K562 (cell line): ENCODE data around the gene HMGN5. TPM values are rescaled to one million over a fixed set of nuclear protein-coding genes. Genes with fewer than 3 reads are reported as not detected.

ENCODE experiments used
- ATAC-seq: fragments of 200-7000 bp; cut with Tn5 transposase; 3 replicates; pipeline ENCODE4 v1.9.1; 2020; ENCODE audit warnings: moderate library complexity
- BruUV-seq: library from RNA; stranded (reverse); fragments of 400-500 nt; replicated peaks from 2 replicates; lab custom pipeline; 2021; lab: Mats Ljungman, UMichigan
- CTCF ChIA-PET: fragments of 300-600 bp; formaldehyde crosslinking; extraction: SDS; loops from one replicate; lab custom pipeline; 2021; ENCODE audit warnings: low intra/inter-chr PET ratio; lab: Yijun Ruan, JAX
- POLR2A ChIA-PET: fragments of 300-600, 350-650 bp; sonication (Branson Sonifier 250); formaldehyde crosslinking; extraction: SDS; loops from one replicate; lab custom pipeline; 2021; ENCODE audit warnings: antibody characterized with exemption, inconsistent platforms; lab: Yijun Ruan, JAX
- DNase-seq, 4 experiments: peaks; one replicate each; pipeline versions ENCODE4 v3.0.0 to v3.0.0-alpha.2; 2011 to 2018; ENCODE audit warnings: low spot score in 3 of 4, mixed read lengths in 3 of 4; ENCODE audit errors: extremely low read depth in 1 of 4
- FAIRE-seq: peaks from 2 replicates; lab custom pipeline; 2011; peaks lifted over from hg19 to GRCh38; lab: Jason Lieb, UNC
- H2AFZ ChIP-seq: 2 replicates; pipeline ENCODE4 v1.6.0; 2011; ENCODE audit warnings: low read depth, low read length, control low read depth, inconsistent platforms
- H3K27ac ChIP-seq: fragments of 200-600 bp; 3 replicates; pipeline ENCODE4 v1.8.0; 2011; ENCODE audit warnings: low read depth, mild to moderate bottlenecking, control low read depth, inconsistent platforms, low read length, moderate library complexity, mixed read lengths; ENCODE audit errors: extremely low read depth
- H3K27me3 ChIP-seq, 2 experiments: fragments of 300-600 bp in 1 of 2; 2 replicates in 1 of 2; 3 replicates in 1 of 2; pipeline versions ENCODE4 v1.6.0 to v1.8.0; 2011; ENCODE audit warnings: inconsistent platforms in 2 of 2, low read length in 2 of 2, mild to moderate bottlenecking in 1 of 2, mixed read lengths in 1 of 2, moderate library complexity in 1 of 2; ENCODE audit not compliant: control insufficient read depth in 2 of 2, insufficient read depth in 2 of 2
- H3K36me3 ChIP-seq: fragments of 300-600 bp; 3 replicates; pipeline ENCODE4 v1.8.0; 2011; ENCODE audit warnings: mild to moderate bottlenecking, low read length, inconsistent platforms; ENCODE audit not compliant: control insufficient read depth, insufficient read depth
- H3K4me1 ChIP-seq, 2 experiments: fragments of 200-600 bp in 1 of 2; replicated peaks in 1 of 2; 2 replicates in 1 of 2; 3 replicates in 1 of 2; pipeline versions ENCODE4 v1.5.1 to v1.8.0; 2011; ENCODE audit warnings: inconsistent platforms in 2 of 2, low read length in 2 of 2, mild to moderate bottlenecking in 1 of 2, mixed read lengths in 1 of 2, moderate library complexity in 1 of 2; ENCODE audit not compliant: control insufficient read depth in 2 of 2, insufficient read depth in 2 of 2
- H3K4me2 ChIP-seq: 2 replicates; pipeline ENCODE4 v1.6.1; 2011; ENCODE audit warnings: low read length, control low read depth, inconsistent platforms, mixed read lengths; ENCODE audit not compliant: insufficient read depth
- H3K4me3 ChIP-seq: fragments of 200-600 bp; sonication (generic), shearing (Covaris generic); 2 replicates; pipeline ENCODE4 v1.5.1; 2016; ENCODE audit warnings: control low read depth, inconsistent platforms
- H3K79me2 ChIP-seq: fragments of 200-600 bp; 3 replicates; pipeline ENCODE4 v1.8.0; 2011; ENCODE audit warnings: low read length, inconsistent platforms; ENCODE audit not compliant: control insufficient read depth, insufficient read depth
- H3K9ac ChIP-seq, 2 experiments: 2 replicates each; pipeline versions ENCODE4 v1.6.0 to v1.6.1; 2011; ENCODE audit warnings: low read depth in 2 of 2, low read length in 2 of 2, control low read depth in 1 of 2, inconsistent platforms in 1 of 2, mild to moderate bottlenecking in 1 of 2, mixed read lengths in 1 of 2; ENCODE audit not compliant: insufficient read depth in 1 of 2
- H3K9me1 ChIP-seq: one replicate; pipeline ENCODE4 v1.6.0; 2011; ENCODE audit warnings: inconsistent platforms, mild to moderate bottlenecking, low read length, moderate library complexity; ENCODE audit not compliant: control insufficient read depth, insufficient read depth
- H3K9me3 ChIP-seq: replicated peaks from 2 replicates; pipeline ENCODE4 v1.5.1; 2011; ENCODE audit warnings: low read depth, low read length, inconsistent platforms; ENCODE audit not compliant: control insufficient read depth, insufficient read depth
- H4K20me1 ChIP-seq: replicated peaks from 2 replicates; pipeline ENCODE4 v1.6.1; 2011; ENCODE audit warnings: low read length, inconsistent platforms, mixed read lengths; ENCODE audit not compliant: control insufficient read depth, insufficient read depth
- ADNP ChIP-seq: fragments of 200-800 bp; sonication (Bioruptor generic); IDR thresholded peaks from 2 replicates; pipeline ENCODE4 v1.6.1; 2016; ENCODE audit warnings: missing genetic modification characterization, missing compliant biosample characterization
- ARID2 ChIP-seq: fragments of 450-650 bp; IDR thresholded peaks from 2 replicates; pipeline ENCODE4 v1.6.1; 2017; ENCODE audit warnings: antibody characterized with exemption, mild to moderate bottlenecking
- ATF6 ChIP-seq: sonication (generic); formaldehyde crosslinking; IDR thresholded peaks from 2 replicates; pipeline ENCODE4 v1.4.0; 2020; ENCODE audit warnings: mild to moderate bottlenecking, missing genetic modification reagents
- CHAMP1 ChIP-seq: fragments of 450-650 bp; IDR thresholded peaks from 2 replicates; pipeline ENCODE4 v1.6.1; 2016; ENCODE audit warnings: mild to moderate bottlenecking
- HCFC1 ChIP-seq: IDR thresholded peaks from 2 replicates; pipeline ENCODE4 v1.6.1; 2012; ENCODE audit warnings: low read depth, low read length, improper control_type of control experiment
- KDM1A ChIP-seq, 2 experiments: fragments of 450-650 bp; IDR thresholded peaks; 2 replicates each; pipeline ENCODE4 v1.6.1; 2016; ENCODE audit warnings: mild to moderate bottlenecking in 2 of 2
- KDM2B ChIP-seq: fragments of 250-450 bp; sonication (Bioruptor Pico); IDR thresholded peaks from 2 replicates; pipeline ENCODE4 v1.8.0; 2021; ENCODE audit warnings: mild to moderate bottlenecking, moderate library complexity
- KDM4B ChIP-seq, 2 experiments: fragments of 450-650 bp in 1 of 2; sonication (generic) in 1 of 2; IDR thresholded peaks; 2 replicates each; pipeline ENCODE4 v1.6.1; 2016 to 2017; ENCODE audit warnings: borderline replicate concordance in 2 of 2, antibody characterized with exemption in 1 of 2, low read depth in 1 of 2, mild to moderate bottlenecking in 1 of 2
- LARP7 ChIP-seq: fragments of 450-650 bp; IDR thresholded peaks from 2 replicates; pipeline ENCODE4 v1.6.1; 2016
- RBFOX2 ChIP-seq: fragments of 200-400 bp; formaldehyde crosslinking; IDR thresholded peaks from 2 replicates; pipeline ENCODE4 v1.6.1; 2017; ENCODE audit warnings: low read depth, mild to moderate bottlenecking, low read length, moderate library complexity
- SREBF2 ChIP-seq: sonication (generic); formaldehyde crosslinking; IDR thresholded peaks from 2 replicates; pipeline ENCODE4 v1.4.0; 2020; ENCODE audit warnings: mild to moderate bottlenecking, missing genetic modification reagents
- THAP12 ChIP-seq: fragments of 250-450 bp; sonication (Bioruptor Pico); IDR thresholded peaks from 2 replicates; pipeline ENCODE4 v1.9.0; 2021; ENCODE audit warnings: mild to moderate bottlenecking, inconsistent platforms
- USF1 ChIP-seq: sonication (generic); formaldehyde crosslinking; IDR thresholded peaks from 2 replicates; pipeline ENCODE4 v1.9.0; 2022; ENCODE audit warnings: mild to moderate bottlenecking, missing genetic modification reagents
- USF2 ChIP-seq: sonication (generic); formaldehyde crosslinking; IDR thresholded peaks from 2 replicates; pipeline ENCODE4 v1.5.0; 2020; ENCODE audit warnings: missing genetic modification reagents
- ZNF444 ChIP-seq: fragments of 250-450 bp; sonication (Bioruptor Pico); IDR thresholded peaks from 2 replicates; pipeline ENCODE4 v1.4.0; 2020; ENCODE audit warnings: mild to moderate bottlenecking, moderate library complexity
- ZNF77 ChIP-seq: fragments of 250-450 bp; sonication (Bioruptor Pico); IDR thresholded peaks from 2 replicates; pipeline ENCODE4 v1.5.0; 2020
- WGBS: fragments of 100-300 bp; shearing (Covaris generic); methylation state at CpG from one replicate; pipeline ENCODE4 v1.1.6; 2016; ENCODE audit warnings: low coverage, mixed read lengths; ENCODE audit not compliant: insufficient coverage; ENCODE audit errors: missing lambda C conversion rate; 5-methylcytosine and 5-hydroxymethylcytosine counted together
- in situ Hi-C: fragments of 300-500 bp; cut with MboI; formaldehyde crosslinking; loops from 4 replicates; pipeline ENCODE4 v1.15.0; 2018; ENCODE audit warnings: inconsistent platforms, mixed read lengths
- intact Hi-C: fragments of 100-400 bp; cut with micrococcal nuclease; formaldehyde crosslinking; loops from 2 replicates; pipeline ENCODE4 v1.14.2; 2022
- polyA plus RNA-seq, 8 experiments: library from polyadenylated mRNA; depleted of rRNA in 4 of 8; stranded (reverse) in 5 of 8; unstranded in 3 of 8; fragments of >200 nt; fragmentation: Nextera tagmentation in 2 of 8; fragmentation: Illumina TruSeq in 1 of 8; extraction: Ambion mirVana in 2 of 8; extraction: Trizol in 1 of 8; gene quantifications; 2 replicates each; pipeline versions ENCODE4 v1.2.1 to v1.2.3, GENCODE V29; 2011 to 2014; ENCODE audit warnings: inconsistent platforms in 1 of 8, missing spikeins in 1 of 8
- total RNA-seq, 7 experiments: library from RNA; depleted of rRNA in 6 of 7; stranded (reverse); fragments of >200 nt in 6 of 7; fragmentation: Illumina TruSeq in 2 of 7; extraction: Trizol in 2 of 7; gene quantifications; 2 replicates each; pipeline versions ENCODE4 v1.2.1 to v1.2.3, GENCODE V29; 2011 to 2021; ENCODE audit warnings: low replicate concordance in 1 of 7

The HMGN5 gene
- total and polyA plus RNA-seq, 9 of the 15 experiments (the other 6 are each of a cell fraction or from before 2014, with no cell fraction given) = 2.5 to 56.1 (median 7.0) TPM

- no TSS peak for BruUV-seq
- no peak for DNase-seq
- no peaks in the 10 kb centered on the region for H3K9me3 ChIP-seq
- TF ChIP-seq CHAMP1 (no peak), ZNF77 (CRISPR knock-in tag) (no peak), KDM1A (IDR thresholded peaks at IDR 0.05) (no peak), ADNP (tag) (no peak), HCFC1 (no peak), THAP12 (CRISPR knock-in tag) (no peak), KDM4B (IDR thresholded peaks at IDR 0.05; ENCODE audit: borderline replicate concordance in 2 of 2, low read depth in 1 of 2) (no peak), USF1 (CRISPR knock-in tag) (no peak), RBFOX2 (no peak), SREBF2 (no peak), USF2 (no peak), ATF6 (CRISPR knock-in tag) (no peak), ARID2 (no peak), ZNF444 (no peak), KDM2B (CRISPR knock-in tag) (no peak), LARP7 (no peak)
Measured at GRCh38 chrX:81215685-81216084, 14.0 kb upstream of the HMGN5 start.

More at GRCh38 chrX:81215685-81216084, 14.0 kb upstream of the HMGN5 start:
- POLR2A ChIA-PET = no interaction called here
- Histone ChIP-seq H3K4me1 (no peaks in the 10 kb centered on the region), H3K9me1 (no peaks in the 10 kb centered on the region), H4K20me1 (no peaks in the 10 kb centered on the region), H3K27me3 (no peaks in the 10 kb centered on the region), H2AFZ (no peak overlapping the region), H3K27ac (no peak overlapping the region), H3K36me3 (no peaks in the 10 kb centered on the region), H3K4me3 (no peak overlapping the region), H3K79me2 (no peaks in the 10 kb centered on the region; the same call in 1 of the 3 replicates), H3K4me2 (no peak overlapping the region), H3K9ac (no peak overlapping the region)
- in situ Hi-C loops = no loop called here
- 29% methylated on average over 1 of the region's 1 CpG for WGBS
- ATAC-seq (no peak), FAIRE-seq (no peak)
- intact Hi-C loops = no loop called here
- CTCF ChIA-PET = no interaction called here
